Medulla oblongata (tissue), 1 donor: ENCODE data around the gene KMT2D.

Experiments
- DNase-seq: peaks from one replicate; pipeline ENCODE4 v3.0.0-alpha.2; 2015; ENCODE audit errors: extremely low spot score

The KMT2D gene

DNA sequence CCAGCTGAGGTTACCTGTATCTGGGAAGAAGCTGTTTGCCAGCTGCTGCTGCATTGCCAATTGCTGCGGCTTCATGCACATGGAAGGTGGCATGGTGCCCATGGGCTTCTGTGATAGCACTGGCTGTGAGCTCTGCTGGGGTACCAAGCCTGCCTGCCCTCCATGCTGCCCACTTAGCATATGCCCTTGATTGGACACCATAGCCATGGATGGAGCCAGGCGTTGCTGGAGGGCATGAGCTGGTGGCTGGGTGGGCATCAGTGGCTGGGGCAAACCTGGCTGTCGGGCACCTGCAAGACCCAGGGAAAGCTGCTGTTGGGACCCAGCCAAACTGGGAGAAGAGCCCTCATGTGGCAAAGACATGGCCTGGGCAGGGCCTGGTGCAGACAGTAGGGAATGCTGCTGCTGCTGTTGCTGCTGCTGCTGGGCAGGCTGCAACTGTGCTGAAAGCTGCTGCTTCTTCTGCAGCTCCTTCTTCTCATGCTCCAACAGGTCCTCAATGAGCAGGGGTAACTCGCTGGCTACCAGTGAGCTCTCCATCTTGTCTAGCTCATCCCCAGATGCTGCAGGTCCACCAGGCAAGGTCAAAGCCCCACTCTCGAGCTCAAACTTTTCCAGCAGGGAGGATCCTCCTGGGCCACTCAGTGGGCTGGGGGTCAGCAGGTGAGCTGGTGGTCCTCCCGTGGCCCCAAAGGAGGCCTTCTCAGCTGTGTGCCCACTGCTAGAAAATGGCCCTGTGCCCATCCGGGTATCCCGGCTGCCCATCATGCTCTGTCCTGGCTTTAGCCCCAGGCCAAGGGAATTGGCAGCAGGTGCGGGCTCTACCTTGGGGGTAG lies 23.3 kb downstream of the KMT2D start:
- DNase-seq, result no peak

DNA sequence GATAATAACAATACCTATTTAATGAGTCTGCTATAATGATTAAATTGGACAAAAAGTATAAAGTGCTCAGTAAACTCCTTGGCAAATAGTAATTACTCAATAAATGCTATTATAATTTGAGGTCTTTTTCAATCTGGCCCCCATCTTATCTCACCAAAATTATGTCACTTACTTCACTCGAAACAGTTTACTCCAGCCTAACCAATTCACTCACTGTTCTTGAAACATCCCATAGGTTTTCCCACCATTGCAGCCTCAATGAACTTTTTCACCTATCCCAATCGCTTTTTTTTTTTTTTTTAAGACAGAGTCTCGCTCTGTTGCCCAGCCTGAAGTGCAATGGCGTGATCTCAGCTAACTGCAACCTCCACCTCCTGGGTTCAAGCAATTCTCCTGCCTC lies 24.6 kb downstream of the KMT2D start:
- DNase-seq, result no peak

DNA sequence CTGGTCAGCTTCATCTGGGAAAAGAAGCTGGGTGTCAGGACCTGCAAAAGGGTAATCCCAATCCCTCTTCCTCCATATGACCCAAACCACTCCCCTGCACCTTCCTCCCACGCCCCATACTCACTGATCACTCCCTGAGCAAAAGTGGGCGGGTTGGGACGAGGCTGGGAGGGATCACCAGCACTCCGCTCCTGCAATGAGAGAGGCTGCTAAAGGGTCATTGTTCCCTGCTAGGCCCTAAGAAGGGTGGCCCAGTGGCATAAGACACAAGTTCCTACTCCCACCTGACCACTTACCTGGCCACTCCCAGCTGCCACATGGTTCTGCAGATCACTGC lies 26.3 kb downstream of the KMT2D start:
- no peak for DNase-seq

DNA sequence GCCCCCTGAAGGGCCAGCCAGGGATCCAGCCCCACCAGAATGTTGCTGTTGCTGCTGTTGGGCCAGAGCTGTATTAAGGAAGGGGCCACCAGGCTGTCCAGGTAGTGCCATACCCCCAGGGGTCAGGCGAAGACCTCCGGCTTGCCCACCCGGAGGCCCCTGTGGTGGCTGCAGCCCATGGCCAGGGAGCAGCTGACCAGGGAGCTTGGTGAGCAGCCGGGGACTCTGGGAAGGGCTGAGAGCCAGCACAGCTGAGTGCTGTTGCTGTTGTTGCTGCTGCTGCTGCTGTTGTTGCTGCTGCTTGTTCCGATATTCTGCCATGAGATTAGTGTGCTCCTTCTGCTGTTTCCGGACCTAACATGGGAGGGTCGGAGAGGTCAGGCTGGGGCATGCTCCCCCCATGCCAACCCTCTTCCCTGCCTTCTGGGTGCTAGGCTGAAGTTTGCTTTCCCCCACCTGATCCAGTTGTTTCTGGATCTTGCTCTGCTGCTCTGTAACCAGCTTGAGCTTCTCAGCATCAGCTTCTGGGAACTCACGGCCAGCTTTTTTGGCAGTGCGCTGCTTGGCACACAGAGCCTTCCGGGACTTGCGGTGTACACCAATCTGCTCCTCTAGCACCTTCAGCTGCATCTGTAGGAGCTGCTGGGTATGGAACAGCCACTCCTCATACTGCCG lies 26.8 kb downstream of the KMT2D start:
- peak; percentile 6 for DNase-seq

DNA sequence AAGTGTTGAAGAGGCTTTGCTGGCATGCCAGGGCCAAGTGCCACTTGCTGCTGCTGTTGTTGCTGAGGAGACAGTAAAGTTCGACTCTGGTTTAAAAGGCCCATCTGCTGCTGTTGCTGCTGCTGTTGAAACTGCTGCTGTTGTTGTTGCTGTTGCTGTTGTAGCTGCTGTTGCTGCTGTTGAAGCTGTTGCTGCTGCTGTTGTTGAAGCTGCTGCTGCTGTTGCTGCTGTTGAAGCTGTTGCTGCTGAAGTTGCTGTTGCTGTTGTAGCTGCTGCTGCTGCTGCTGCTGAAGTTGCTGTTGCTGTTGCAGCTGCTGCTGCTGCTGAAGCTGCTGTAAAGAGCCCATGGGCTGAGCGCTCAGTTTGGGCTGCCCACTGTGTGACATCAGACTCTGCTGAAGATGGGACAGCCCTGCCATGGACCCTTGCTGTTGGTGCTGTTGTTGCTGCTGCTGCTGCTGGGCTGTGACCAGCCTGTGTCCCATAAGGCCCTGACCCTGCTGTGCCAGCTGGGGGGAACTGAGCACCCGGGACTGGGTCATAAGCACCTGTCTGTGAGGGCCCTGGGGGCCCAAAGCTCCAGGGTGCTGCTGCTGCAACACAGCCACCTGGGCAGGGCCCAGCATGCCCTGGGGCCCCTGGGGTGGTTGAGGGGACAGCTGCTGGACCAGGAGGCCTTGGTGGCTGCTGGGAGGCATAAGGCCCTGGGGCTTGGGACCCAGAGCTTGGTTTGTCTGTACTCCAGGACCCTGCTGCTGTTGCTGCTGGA lies 27.7 kb downstream of the KMT2D start:
- peak; percentile 23 for DNase-seq

DNA sequence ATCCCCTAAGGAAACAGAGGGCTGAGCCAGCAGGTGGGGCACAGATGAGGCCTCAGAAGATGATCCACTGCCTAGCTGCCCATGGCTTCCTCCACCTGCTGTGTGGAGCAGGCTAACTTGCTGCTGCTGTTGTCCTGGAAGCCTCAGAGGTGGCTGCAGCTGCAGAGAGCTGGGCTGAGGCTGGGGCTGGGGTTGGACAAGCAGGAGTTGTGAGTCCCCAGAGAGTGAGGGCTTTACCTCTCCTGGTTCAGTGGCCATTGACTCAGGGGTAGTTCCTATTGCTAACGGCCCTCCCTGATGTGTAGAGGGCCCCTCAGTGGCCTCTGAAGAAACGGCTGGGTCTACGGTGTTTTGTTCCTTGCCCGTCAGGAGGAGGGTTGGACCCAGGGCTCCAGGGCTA lies 28.3 kb downstream of the KMT2D start:
- no peak for DNase-seq

DNA sequence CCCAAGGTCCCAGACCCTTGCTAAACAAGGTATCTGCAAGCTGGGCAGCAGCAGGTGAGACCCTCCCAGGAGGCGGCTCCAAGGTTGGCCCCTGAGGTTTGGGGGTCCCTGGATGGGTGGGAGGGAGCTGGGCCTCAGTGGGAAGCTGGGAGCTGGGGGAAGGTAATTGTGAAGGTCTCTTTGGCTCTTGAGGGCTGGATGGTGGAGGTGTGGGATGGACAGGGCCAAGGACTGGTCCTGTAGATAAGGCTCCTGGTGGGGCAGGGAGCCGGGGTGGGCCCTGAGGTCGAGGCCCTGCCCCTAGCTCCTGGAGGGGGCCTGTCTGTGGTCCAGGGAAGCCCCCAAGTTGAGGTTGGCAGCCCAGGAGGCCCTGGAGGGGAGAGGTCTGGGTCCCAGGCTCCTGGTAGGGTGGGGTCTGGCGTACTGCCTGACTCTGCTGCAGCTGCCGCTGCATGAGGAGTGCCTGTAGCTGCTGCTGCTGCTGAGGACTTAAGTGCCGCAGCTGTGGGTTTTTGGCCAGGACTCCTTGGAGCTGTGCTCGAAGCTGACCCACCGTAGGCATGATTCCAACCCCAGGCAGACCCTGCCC lies 28.9 kb downstream of the KMT2D start:
- no peak for DNase-seq

DNA sequence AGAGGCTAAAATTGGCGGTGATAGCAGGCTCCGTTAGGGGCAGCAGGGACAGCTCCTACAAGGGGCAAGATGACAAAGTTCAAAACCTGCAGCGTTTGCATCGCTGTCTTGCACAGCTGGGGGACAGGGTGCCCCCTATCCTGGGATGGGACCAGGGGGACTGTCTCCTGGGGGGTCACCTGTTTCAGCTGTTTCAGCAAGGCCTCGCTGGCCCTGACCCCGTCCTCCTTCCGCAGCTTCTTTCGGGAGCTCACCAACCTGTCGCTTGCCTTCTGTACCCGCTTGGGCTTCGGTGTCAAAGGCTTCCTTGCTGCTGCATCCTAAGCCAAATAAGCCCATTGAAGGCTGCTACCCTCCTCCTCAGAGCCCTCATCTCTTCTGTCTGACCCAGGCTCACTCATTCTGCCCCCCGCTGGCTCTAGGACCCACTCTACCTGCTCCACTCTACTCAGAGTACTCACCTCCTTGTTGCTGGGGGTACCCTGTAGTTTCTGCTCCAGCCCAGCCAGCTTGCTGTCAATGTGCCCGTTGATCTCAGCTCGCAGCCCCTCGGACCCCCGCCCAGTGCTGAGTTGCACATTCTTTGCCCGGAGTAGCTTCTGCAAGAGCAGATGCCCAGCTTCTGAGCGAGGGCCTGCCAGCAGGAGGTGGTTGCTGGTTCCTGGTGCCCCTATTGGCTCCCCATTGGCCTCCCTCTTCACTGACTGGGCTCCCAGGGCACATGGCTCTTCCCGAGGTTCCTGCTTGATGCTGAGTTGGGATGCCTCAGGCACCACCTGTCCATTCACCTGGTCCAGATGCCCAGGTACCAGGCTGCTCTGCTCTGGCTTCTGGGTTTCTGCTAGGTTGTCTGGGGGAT lies 29.7 kb downstream of the KMT2D start:
- no peak for DNase-seq

DNA sequence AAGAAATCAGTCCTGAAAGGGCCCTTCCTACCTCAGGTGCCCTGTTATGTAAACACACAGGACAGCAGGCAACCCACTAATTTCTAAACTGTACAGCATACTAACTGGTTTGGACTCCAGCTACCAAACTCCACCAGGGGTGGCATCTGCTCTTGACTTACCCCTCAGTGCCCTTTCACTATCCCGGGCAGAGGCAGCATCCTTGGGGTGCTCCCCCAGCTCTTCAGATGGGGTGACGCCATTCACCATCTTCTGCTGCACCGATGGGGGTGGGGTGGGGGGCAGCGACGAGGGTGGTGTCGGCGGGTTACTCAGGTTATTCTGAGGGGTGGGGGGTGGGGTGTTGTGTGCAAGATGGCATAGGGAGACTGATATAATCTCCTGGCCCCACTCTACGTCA lies 30.5 kb downstream of the KMT2D start:
- no peak for DNase-seq

DNA sequence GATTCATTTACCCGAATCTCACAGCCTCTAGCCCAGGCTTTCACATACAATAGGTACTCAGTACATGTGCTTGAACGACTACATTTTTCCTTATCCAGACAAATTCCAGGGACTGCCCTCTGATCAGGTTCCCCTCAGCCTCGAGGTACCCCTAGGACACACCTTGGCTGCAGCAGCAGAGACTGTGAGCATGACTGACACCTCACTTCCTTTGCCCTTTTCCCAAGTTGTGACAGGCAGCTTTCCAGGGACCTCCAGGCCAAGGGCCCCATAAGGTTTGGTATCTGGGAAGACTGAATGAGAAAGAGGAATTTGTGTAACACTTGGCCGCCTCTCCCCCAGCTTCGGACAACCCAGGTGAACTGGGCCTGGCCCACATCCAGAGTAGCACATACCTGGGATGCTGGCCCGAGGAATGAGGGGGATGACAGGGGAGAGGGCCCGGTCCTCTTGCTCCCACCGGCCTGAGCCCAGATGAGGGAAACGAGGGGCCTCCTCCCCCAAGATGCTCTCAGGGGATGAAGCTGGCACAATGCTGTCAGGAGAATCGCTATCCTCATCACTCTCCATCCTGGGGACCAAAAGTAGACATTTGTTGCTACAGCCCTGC lies 31.8 kb downstream of the KMT2D start:
- no peak for DNase-seq

DNA sequence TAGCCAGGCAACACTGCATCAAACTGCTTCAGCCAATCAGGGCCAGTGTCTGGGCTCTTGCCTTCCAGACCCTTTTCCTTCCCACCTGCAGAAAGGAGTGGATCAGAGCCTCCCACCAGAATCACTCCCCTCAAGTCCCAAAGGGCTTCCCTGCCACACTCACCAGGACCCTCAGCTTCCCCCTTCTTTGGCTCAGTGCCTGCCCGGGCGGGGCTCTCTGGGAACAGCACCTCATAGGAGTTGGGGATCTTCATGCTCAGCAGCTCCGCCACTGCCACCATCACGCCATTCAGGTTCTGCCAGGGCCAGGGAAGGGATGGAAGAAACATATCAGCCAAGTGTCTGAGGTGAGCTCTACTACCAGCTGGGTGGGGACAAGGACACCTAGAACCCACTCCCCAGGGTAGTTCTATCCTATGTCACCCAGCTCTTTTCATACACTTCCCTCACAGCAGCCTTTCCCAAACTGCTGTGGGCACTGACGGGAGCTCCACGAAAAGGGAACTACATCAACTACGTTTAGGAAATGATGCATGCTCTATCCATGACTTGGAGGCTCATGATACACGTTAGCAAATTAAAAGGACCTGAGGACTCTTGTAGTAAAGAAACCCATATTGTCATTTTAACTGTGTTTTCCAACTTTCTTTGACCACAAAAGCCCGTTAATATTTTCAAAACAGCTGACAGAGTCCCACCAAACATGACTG lies 32.6 kb downstream of the KMT2D start:
- DNase-seq, result no peak

DNA sequence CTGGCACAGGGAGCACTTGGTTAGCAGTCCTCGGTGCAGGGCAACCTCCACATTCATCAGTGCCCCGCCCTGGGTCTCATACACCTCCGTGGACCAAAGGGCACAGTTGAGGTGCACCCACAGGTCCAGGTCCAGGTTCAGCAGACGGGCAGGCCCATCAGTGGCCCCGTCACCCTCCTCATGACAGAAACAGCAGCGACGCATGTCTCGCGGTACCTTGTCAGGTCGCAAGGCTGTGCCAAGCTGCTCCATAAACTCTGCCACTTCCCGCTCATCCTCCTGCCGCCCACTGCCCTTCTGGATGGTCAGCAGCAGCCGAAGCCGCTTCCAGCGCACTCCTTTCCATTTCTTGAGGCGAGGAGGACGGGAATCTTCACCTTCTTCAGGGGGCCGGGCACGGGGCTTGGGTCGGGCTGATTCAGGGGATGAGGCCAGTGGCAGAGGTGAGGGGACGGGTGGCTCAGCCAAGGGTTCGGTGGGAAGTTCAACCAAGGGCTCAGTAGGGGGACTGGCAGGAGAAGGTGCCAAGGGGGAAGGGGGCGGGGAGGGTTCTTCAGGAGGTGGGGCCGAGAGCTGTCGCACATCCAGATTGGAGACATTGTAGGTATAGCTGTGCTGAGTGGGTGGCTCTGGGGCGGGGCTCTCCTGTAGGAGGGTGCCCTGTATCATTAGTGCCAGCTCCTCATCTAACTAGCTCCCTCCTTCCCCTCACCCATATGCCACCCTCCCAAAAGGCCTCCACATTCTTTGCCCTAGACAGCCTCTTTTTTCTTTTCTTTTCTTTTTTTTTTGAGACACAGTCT lies 33.7 kb downstream of the KMT2D start:
- DNase-seq, result no peak

DNA sequence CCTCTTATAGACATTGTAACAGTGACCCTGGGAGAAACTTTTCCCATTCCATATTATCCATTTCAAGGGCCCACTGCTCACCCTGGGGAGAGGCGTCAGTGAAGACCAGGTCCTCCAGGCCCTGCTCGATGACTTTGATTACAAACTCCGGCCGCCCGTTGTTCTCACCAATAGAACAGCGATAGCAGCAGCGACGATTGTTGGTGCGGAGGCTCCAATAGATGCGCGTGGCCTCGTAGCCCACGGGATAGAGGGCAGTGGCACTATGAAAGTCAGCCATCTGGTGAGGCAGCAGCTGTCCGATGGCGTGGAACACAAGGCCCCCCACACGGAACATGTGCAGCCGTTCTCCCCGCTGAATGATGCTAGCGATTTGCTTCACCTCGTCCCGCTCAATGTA lies 34.5 kb downstream of the KMT2D start:
- DNase-seq, result no peak

DNA sequence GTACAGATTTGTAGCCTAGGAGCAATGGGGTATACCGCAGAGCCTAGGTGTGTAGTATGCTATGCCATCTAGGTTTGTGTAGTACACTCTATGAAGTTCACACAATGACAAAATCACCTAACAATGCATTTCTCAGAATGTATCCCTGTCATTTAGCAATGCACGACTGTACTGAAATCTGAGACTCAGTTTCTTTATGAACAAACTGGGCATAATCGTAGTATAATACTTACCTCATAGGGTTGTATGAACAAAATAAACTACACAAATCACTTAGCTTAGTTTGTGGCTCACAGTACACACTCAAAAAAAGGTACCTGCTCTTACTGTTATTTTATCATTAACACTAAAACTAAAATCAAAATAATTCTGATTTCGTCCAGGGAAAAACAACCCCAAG lies 35.1 kb downstream of the KMT2D start:
- DNase-seq, result no peak

DNA sequence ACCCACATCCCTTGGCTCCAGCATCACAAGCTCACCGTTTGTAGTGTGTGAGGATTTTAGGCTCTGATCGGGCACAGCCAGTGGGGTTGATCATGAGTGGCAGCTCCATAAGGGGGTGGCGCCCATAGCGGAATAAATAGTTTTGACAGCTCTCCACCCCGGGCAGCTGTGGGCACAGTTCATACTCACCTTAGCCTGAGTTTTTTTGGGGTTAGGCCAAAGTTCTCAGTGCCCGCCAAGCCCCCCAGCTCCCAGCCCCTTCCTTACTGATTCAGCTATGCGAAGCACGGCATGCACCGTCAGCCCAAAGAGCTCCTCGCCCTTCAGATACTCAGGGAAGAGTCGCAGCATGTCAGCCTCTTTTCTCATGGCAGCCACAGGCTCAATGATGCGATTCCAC lies 36.1 kb downstream of the KMT2D start:
- no peak for DNase-seq

DNA sequence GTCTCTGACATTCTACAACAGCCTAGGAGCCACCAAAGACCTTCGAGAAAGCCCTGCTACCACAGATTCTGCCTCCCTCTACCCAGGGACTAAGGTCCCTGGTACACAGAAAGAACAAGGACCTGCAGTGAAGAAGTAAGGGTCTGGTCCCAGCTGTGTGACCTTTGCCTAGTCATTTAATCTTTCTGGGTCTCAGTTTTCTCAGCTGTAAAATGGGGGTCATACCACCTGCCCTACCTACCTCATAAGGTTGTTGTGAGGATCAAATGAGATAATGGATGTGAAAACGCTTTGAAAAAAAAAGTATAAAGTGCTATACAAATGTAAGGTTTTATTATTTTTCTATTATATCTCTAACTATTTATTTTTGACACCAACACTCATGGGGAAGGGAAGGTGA lies 36.8 kb downstream of the KMT2D start:
- DNase-seq, result no peak

DNA sequence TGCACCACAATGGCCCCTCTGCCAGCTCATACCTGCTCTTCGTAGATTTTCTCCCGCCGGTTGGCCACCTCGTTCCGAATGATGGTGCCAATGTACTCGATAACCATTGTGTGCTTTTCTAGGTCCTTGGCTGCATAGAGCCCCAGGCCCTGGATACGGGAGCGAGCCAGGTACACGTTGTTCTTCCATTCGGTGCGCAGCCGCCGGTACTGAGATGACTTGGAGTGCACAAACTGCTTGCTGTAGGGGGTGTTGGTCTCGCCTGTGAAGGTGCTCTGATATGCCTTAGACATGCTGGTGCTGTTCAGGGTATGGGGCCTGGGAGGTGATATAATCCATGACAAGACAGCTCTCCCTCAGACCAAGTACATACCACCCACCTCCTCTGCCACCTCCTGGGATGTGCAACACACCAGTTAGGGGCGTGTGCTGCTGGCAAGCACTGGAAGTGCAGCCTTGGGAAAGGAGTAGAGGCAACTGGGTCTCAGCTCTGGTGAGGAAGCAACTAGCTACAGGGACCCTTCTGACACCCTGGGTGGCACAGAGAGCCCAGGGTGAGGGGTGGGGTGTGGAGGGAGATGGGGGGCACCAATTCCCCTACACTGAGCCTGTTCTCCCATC lies 37.9 kb downstream of the KMT2D start:
- no peak for DNase-seq

DNA sequence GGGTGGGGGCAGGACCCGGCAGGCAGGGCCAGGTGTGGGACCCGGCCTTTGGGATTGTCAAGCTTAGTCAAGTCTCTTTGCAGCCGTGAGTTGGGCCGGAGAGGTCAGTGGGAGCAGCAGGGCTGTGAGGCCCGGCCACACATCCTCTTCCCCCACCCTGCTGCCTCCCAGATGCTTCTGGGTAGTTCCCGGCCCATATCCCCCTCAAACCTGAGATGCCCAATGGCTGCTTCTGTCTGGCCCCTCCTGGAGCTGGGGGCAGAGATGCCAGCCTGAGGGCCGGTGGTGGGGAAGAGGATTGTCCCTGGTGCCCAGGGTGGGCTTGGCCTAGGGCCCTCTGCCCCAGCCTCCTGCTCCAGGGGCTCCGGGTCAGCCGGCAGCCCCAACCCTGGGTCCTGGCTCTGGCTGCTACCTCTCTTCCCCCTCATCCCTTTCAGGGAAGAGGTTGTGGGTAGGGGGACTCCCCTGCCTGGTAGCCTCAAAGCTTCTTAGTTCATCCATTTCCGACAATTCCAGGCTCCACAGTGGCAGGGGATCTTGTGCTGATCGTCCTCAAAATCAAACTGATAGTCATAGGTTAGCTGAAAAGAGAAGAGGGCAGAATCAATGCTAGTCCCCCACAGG lies 39.2 kb downstream of the KMT2D start:
- DNase-seq, result no peak

DNA sequence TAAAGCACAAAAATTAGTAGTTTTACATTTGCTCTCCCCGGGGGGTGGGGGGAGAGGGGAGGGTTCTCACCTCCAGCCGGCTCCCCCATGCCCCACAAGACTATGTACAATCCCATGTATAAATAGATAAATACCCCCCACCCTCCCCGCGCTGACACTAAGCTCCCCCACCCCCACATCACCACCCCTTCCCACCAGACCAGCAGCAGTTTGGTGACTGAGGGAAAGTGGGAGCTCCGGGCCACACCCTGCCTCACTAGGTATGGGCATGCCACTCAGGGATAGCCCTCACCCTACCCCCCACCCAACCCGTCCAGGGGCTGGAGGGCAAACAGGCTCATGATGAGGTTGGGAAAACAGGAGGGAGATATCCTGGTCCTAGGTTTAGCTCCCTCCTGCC lies 40.2 kb downstream of the KMT2D start:
- no peak for DNase-seq
